ENCODE data around the gene ADAM22.

ADAM22 gene

GRCh38 chr7:88200789-88201188 lies 266.7 kb downstream of the ADAM22 start:
- Histone ChIP-seq H3K36me3 (ENCODE audit: insufficient read depth) (no peaks in the 10 kb centered on the region), H3K27me3 (ENCODE audit: insufficient read depth, low read depth) (no peaks in the 10 kb centered on the region), H4K20me1 (ENCODE audit: insufficient read depth) (no peaks in the 10 kb centered on the region; the same call in 1 of the 2 replicates), H3K27ac (no peak overlapping the region), H3K79me2 (ENCODE audit: insufficient read depth, low read depth) (no peaks in the 10 kb centered on the region), H3K9ac (no peak overlapping the region), H3K4me1 (ENCODE audit: low read depth, poor library complexity, severe bottlenecking) (peaks cover 26% of the 10 kb centered on the region), H3K4me3 (IDR thresholded peaks at IDR 0.05; ENCODE audit: insufficient read depth, low read depth, low read length) (no peak overlapping the region), H2AFZ (ENCODE audit: low read depth) (no peak overlapping the region), H3K4me2 (no peak overlapping the region)
- TF ChIP-seq, protein P1, sequence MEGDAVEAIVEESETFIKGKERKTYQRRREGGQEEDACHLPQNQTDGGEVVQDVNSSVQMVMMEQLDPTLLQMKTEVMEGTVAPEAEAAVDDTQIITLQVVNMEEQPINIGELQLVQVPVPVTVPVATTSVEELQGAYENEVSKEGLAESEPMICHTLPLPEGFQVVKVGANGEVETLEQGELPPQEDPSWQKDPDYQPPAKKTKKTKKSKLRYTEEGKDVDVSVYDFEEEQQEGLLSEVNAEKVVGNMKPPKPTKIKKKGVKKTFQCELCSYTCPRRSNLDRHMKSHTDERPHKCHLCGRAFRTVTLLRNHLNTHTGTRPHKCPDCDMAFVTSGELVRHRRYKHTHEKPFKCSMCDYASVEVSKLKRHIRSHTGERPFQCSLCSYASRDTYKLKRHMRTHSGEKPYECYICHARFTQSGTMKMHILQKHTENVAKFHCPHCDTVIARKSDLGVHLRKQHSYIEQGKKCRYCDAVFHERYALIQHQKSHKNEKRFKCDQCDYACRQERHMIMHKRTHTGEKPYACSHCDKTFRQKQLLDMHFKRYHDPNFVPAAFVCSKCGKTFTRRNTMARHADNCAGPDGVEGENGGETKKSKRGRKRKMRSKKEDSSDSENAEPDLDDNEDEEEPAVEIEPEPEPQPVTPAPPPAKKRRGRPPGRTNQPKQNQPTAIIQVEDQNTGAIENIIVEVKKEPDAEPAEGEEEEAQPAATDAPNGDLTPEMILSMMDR (conservative IDR thresholded peaks at IDR 0.05; ENCODE audit: low read depth, low read length) = no peak

DNA sequence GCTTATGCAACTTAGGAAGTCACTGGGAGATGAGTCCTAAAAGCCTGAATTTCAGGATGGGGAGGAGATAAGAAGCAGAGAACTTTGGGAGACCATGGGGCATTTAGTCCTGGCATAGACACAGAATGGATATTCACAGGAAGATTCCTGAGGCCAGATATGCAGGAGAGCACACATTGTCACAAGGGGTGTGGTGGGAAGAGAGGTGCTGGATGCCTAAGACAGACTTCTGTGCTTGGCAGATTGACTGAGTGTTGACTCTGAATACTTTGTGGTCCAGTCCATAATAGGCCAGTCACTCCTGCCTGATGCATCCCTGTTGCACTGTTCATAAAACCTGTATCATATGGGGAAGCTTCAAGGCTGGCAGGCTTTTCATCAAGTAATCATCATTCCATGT lies 267.3 kb downstream of the ADAM22 start:
- Histone ChIP-seq H3K4me2 (no peak overlapping the region), H3K4me3 (IDR thresholded peaks at IDR 0.05; ENCODE audit: insufficient read depth, low read depth, low read length) (no peak overlapping the region), H3K79me2 (ENCODE audit: insufficient read depth, low read depth) (no peaks in the 10 kb centered on the region), H3K27ac (no peak overlapping the region), H3K9ac (no peak overlapping the region), H2AFZ (ENCODE audit: low read depth) (no peak overlapping the region), H3K27me3 (ENCODE audit: insufficient read depth, low read depth) (no peaks in the 10 kb centered on the region), H3K36me3 (ENCODE audit: insufficient read depth) (peaks cover 3% of the 10 kb centered on the region; the same call in 1 of the 2 replicates), H3K4me1 (ENCODE audit: low read depth, poor library complexity, severe bottlenecking) (peaks cover 31% of the 10 kb centered on the region), H4K20me1 (ENCODE audit: insufficient read depth) (no peaks in the 10 kb centered on the region; the same call in 1 of the 2 replicates)
- TF ChIP-seq, protein P1 (conservative IDR thresholded peaks at IDR 0.05; ENCODE audit: low read depth, low read length) = no peak

- Histone ChIP-seq H3K9ac (no peak overlapping the region), H3K27me3 (ENCODE audit: insufficient read depth, low read depth) (no peaks in the 10 kb centered on the region), H3K36me3 (ENCODE audit: insufficient read depth) (peaks cover 5% of the 10 kb centered on the region; the same call in 1 of the 2 replicates), H3K4me2 (no peak overlapping the region), H4K20me1 (ENCODE audit: insufficient read depth) (no peaks in the 10 kb centered on the region; the same call in 1 of the 2 replicates), H3K27ac (no peak overlapping the region), H2AFZ (ENCODE audit: low read depth) (no peak overlapping the region), H3K4me3 (IDR thresholded peaks at IDR 0.05; ENCODE audit: insufficient read depth, low read depth, low read length) (no peak overlapping the region), H3K4me1 (ENCODE audit: low read depth, poor library complexity, severe bottlenecking) (peaks cover 40% of the 10 kb centered on the region), H3K79me2 (ENCODE audit: insufficient read depth, low read depth) (no peaks in the 10 kb centered on the region)
- TF ChIP-seq, protein P1 (conservative IDR thresholded peaks at IDR 0.05; ENCODE audit: low read depth, low read length) = no peak
Measured at GRCh38 chr7:88202278-88202677, 268.2 kb downstream of the ADAM22 start.

GRCh38 chr7:88202799-88203198 lies 268.7 kb downstream of the ADAM22 start:
- TF ChIP-seq, protein P1 (conservative IDR thresholded peaks at IDR 0.05; ENCODE audit: low read depth, low read length) = no peak
- Histone ChIP-seq H3K27me3 (ENCODE audit: insufficient read depth, low read depth) (no peaks in the 10 kb centered on the region), H2AFZ (ENCODE audit: low read depth) (no peak overlapping the region), H4K20me1 (ENCODE audit: insufficient read depth) (no peaks in the 10 kb centered on the region; the same call in 1 of the 2 replicates), H3K4me1 (ENCODE audit: low read depth, poor library complexity, severe bottlenecking) (peaks cover 46% of the 10 kb centered on the region), H3K79me2 (ENCODE audit: insufficient read depth, low read depth) (no peaks in the 10 kb centered on the region), H3K4me2 (no peak overlapping the region), H3K36me3 (ENCODE audit: insufficient read depth) (peaks cover 8% of the 10 kb centered on the region; the same call in 1 of the 2 replicates), H3K9ac (no peak overlapping the region), H3K27ac (no peak overlapping the region), H3K4me3 (IDR thresholded peaks at IDR 0.05; ENCODE audit: insufficient read depth, low read depth, low read length) (no peak overlapping the region)
